ENCODE data around the gene MAGI1.

Gene MAGI1

DNA sequence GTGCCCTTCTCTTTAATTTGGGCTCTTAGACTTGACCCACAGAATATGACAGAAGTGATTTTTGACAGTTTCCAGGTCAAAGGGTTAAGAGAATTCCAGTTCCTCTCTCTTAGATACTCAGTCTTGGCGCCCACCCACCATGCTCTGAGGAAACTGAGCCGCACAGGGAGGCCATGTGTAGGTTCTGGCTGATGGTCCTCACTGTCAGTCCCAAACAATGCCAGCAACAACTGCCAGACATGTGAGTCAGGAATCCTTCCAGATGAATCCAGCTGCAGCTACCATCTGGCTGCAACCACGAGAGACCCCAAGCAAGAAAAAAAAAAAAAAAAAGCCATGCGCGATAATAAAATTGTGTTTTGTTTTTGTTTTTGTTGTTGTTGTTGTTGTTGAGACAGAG, 326.6 kb downstream of the MAGI1 start:
- Histone ChIP-seq H3K4me1 (ENCODE audit: insufficient read depth, low read length, poor library complexity, severe bottlenecking) (no peaks in the 10 kb centered on the region), H3K9me2 (replicated peaks; ENCODE audit: low read depth, low read length) (no peaks in the 10 kb centered on the region)

DNA sequence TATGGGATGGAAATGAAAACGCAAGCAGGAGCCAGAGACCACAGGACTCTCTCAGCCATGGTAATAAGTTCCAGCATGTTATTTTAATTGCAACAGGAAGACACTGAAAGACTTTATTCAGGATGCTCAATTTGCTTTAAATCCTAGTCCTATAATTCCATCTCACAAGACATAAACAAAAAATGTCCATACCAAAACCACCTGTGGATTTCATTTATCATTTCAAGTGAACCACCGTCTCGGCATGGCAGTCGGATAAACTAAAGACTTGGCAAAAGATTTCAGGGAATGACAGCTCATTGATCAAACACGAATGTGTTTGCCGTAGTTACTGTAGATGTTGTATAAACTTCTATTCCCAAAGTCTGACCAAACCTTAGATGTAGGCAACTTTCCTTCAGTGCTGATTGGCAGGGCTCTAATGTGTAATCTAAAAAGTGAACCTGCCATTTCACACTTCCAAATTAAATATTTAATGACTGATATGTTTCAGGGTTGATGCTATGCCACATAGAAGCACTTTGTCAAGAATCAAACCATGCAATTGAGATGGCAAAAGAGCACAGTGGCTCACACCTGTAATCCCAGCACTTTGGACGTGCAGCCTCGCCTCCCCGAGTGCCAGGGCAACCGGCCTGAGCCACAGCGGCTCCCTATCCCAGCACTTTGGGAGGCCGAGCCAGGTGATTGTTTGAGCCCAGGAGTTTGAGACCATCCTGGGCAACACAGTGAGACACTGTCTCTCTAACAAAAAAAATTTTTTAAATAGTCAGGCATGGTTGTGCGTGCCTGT, 331.7 kb downstream of the MAGI1 start:
- H3K36me3 ChIP-seq (ENCODE audit: insufficient read depth, low read length): no peaks in the 10 kb centered on the region
- no peaks in the 10 kb centered on the region for H3F3A ChIP-seq (ENCODE audit: low read depth)
- H3K9me3 ChIP-seq (ENCODE audit: insufficient read depth, low read depth, low read length): no peaks in the 10 kb centered on the region
- H3K27me3 ChIP-seq (ENCODE audit: insufficient read depth, low read length, poor library complexity, severe bottlenecking): no peaks in the 10 kb centered on the region
- no peaks in the 10 kb centered on the region for H3K4me1 ChIP-seq (ENCODE audit: insufficient read depth, low read length, poor library complexity, severe bottlenecking)
- no peaks in the 10 kb centered on the region for H4K20me1 ChIP-seq (ENCODE audit: insufficient read depth, low read length, poor library complexity, severe bottlenecking)
- H3K9ac ChIP-seq (ENCODE audit: low read depth, low read length, poor library complexity, severe bottlenecking): no peak overlapping the region
- H3K4me3 ChIP-seq (ENCODE audit: low read length, poor library complexity, severe bottlenecking): no peak overlapping the region
- H3K4me2 ChIP-seq (ENCODE audit: low read depth, low read length, poor library complexity, severe bottlenecking): no peak overlapping the region
- no peaks in the 10 kb centered on the region for H3K9me2 ChIP-seq (replicated peaks; ENCODE audit: low read depth, low read length)
- no peak overlapping the region for H2AFZ ChIP-seq (ENCODE audit: low read length)
- no peaks in the 10 kb centered on the region for H3K79me2 ChIP-seq (ENCODE audit: insufficient read depth, low read length)
- no peak for TF ChIP-seq EZH2phosphoT487 (IDR thresholded peaks at IDR 0.05; ENCODE audit: borderline replicate concordance)
- TF ChIP-seq, protein P1, sequence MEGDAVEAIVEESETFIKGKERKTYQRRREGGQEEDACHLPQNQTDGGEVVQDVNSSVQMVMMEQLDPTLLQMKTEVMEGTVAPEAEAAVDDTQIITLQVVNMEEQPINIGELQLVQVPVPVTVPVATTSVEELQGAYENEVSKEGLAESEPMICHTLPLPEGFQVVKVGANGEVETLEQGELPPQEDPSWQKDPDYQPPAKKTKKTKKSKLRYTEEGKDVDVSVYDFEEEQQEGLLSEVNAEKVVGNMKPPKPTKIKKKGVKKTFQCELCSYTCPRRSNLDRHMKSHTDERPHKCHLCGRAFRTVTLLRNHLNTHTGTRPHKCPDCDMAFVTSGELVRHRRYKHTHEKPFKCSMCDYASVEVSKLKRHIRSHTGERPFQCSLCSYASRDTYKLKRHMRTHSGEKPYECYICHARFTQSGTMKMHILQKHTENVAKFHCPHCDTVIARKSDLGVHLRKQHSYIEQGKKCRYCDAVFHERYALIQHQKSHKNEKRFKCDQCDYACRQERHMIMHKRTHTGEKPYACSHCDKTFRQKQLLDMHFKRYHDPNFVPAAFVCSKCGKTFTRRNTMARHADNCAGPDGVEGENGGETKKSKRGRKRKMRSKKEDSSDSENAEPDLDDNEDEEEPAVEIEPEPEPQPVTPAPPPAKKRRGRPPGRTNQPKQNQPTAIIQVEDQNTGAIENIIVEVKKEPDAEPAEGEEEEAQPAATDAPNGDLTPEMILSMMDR (conservative IDR thresholded peaks at IDR 0.05; ENCODE audit: low read length): no peak

More for the DNA sequence above, 326.6 kb downstream of the MAGI1 start:
- Histone ChIP-seq H2AFZ (ENCODE audit: low read length) (no peak overlapping the region), H3K36me3 (ENCODE audit: insufficient read depth, low read length) (no peaks in the 10 kb centered on the region), H3K27me3 (ENCODE audit: insufficient read depth, low read length, poor library complexity, severe bottlenecking) (no peaks in the 10 kb centered on the region), H3K79me2 (ENCODE audit: insufficient read depth, low read length) (no peaks in the 10 kb centered on the region), H3K9me3 (ENCODE audit: insufficient read depth, low read depth, low read length) (no peaks in the 10 kb centered on the region), H3F3A (ENCODE audit: low read depth) (no peaks in the 10 kb centered on the region; the same call in 1 of the 2 replicates), H3K4me2 (ENCODE audit: low read depth, low read length, poor library complexity, severe bottlenecking) (no peak overlapping the region), H3K4me3 (ENCODE audit: low read length, poor library complexity, severe bottlenecking) (no peak overlapping the region), H3K9ac (ENCODE audit: low read depth, low read length, poor library complexity, severe bottlenecking) (no peak overlapping the region), H4K20me1 (ENCODE audit: insufficient read depth, low read length, poor library complexity, severe bottlenecking) (no peaks in the 10 kb centered on the region)
- TF ChIP-seq EZH2phosphoT487 (IDR thresholded peaks at IDR 0.05; ENCODE audit: borderline replicate concordance): no peak
- TF ChIP-seq, protein P1 (conservative IDR thresholded peaks at IDR 0.05; ENCODE audit: low read length): no peak

GRCh38 chr3:65706301-65706700, 332.4 kb downstream of the MAGI1 start:
- Histone ChIP-seq H3K79me2 (ENCODE audit: insufficient read depth, low read length) (no peaks in the 10 kb centered on the region), H4K20me1 (ENCODE audit: insufficient read depth, low read length, poor library complexity, severe bottlenecking) (no peaks in the 10 kb centered on the region), H2AFZ (ENCODE audit: low read length) (no peak overlapping the region), H3K9ac (ENCODE audit: low read depth, low read length, poor library complexity, severe bottlenecking) (no peak overlapping the region), H3K9me2 (replicated peaks; ENCODE audit: low read depth, low read length) (no peaks in the 10 kb centered on the region), H3K4me1 (ENCODE audit: insufficient read depth, low read length, poor library complexity, severe bottlenecking) (no peaks in the 10 kb centered on the region), H3K27me3 (ENCODE audit: insufficient read depth, low read length, poor library complexity, severe bottlenecking) (no peaks in the 10 kb centered on the region), H3F3A (ENCODE audit: low read depth) (no peaks in the 10 kb centered on the region), H3K4me2 (ENCODE audit: low read depth, low read length, poor library complexity, severe bottlenecking) (no peak overlapping the region), H3K4me3 (ENCODE audit: low read length, poor library complexity, severe bottlenecking) (no peak overlapping the region), H3K9me3 (ENCODE audit: insufficient read depth, low read depth, low read length) (no peaks in the 10 kb centered on the region), H3K36me3 (ENCODE audit: insufficient read depth, low read length) (no peaks in the 10 kb centered on the region)
- no peak for TF ChIP-seq EZH2phosphoT487 (IDR thresholded peaks at IDR 0.05; ENCODE audit: borderline replicate concordance)
- TF ChIP-seq, protein P1 (conservative IDR thresholded peaks at IDR 0.05; ENCODE audit: low read length): no peak

Measured in Loucy (cell line).